Measurements from ENCODE around the gene CXXC1. TPM values are rescaled to one million over a fixed set of nuclear protein-coding genes. Genes with fewer than 3 reads are reported as not detected.

CXXC1 gene
- total and polyA plus RNA-seq, 12 donors, result 22.1 to 66.6 (median 26.7) TPM

- peaks cover 12 to 41% (median 28%) of the 10 kb centered on the region in 9 donors for H3K4me1 ChIP-seq
- intact Hi-C loops (cut with DNase I), result loop anchor here in 4 of 10 donors (10.0 kb wide), 2 partner anchors 93 to 763 kb away; partner anchors contain the start of gene SKA1 (in 3 of the 4)
- DNase-seq (peak; percentile 97), ATAC-seq (peak; percentile 95 to 97 (median 97))
- TF ChIP-seq CTCF (IDR thresholded peaks at IDR 0.05), result peak in 7 of 9 donors; percentile 35 to 57 (median 44)
- H3K27me3 ChIP-seq, result no peaks in the 10 kb centered on the region
- H3K27ac ChIP-seq, result peak within 1 kb of the TSS; percentile 73 to 98 (median 90)
- H3K36me3 ChIP-seq, result peaks cover 0 to 73% (median 18%) of the 10 kb centered on the region in 9 donors
- WGBS, 2 donors, result 0% methylated on average over 57 to 63 of the region's 63 CpGs
- H3K9me3 ChIP-seq, result no peaks in the 10 kb centered on the region
- peak within 1 kb of the TSS; percentile 75 to 98 (median 90) for H3K4me3 ChIP-seq
Observed at GRCh38 chr18:50281295-50281971, 6.1 kb downstream of the CXXC1 start, which contains the start of gene MBD1. Gene MBD1, minus strand, starts transcription at chr18:50281523. Its CDS starts 1,531 bp downstream, at chr18:50279992.

DNA sequence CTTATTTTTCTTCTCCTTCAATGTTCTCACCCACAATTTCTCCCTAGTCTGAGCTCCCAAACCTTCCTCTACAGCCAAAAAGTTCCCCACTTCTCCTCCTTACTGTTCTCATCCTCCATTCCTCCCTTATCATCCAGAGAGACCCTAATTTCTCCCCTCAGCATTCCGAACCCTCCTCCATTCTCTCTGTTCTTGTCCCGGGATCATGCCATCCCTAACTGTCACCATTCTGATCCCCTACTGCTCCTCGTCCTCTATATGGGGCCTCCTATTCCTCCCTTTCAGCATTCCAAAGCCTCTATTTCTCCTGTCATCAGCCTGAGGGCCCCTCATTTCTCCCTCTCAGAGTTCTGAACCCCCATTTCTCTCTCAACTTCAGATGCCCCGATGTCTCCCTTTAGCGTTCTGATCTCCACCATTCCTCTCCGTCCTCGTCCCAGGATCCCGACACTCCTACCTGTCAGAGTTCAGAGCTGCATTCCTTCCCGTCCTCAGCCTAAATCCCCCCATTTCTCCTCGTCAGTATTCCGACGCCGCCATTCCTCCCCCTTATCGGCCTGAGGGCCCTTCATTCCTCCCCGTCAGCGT is 6.7 kb downstream of the CXXC1 start:
- Histone ChIP-seq H3K9me3 (no peaks in the 10 kb centered on the region), H3K27ac (peak overlapping the region; percentile 73 to 98 (median 90)), H3K27me3 (no peaks in the 10 kb centered on the region), H3K4me1 (peaks cover 12 to 37% (median 28%) of the 10 kb centered on the region in 9 donors), H3K4me3 (peak overlapping the region; percentile 75 to 98 (median 90)), H3K36me3 (peaks cover 0 to 77% (median 20%) of the 10 kb centered on the region in 9 donors)
- TF ChIP-seq CTCF (IDR thresholded peaks at IDR 0.05), result no peak
- intact Hi-C loops (cut with DNase I), result loop anchor here in 4 of 10 donors (10.0 kb wide), 2 partner anchors 94 to 764 kb away; partner anchors contain the start of gene SKA1 (in 3 of the 4)
- no peak for DNase-seq
- ATAC-seq, result no peak
- WGBS, 2 donors, result 1 to 2% methylated on average over 16 of the region's 16 CpGs

DNA sequence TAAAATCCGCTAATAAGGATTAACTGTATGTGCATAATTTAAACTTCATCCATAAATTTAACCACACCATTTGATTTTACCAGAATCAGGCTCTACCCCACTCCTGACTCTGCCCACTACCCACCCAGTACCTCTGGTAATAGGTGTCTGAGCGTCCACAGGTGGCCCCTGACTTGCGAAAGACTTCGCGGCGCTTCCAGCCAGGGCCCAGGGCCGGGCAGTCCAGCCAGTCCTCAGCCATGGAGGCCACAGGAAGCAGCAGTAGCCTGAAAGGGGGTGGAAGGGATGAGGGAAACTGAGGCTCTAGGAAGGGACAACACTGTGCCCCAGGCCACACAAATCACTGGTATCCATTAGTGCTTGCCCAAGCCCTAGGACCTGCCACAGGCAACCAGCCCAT is 7.7 kb downstream of the CXXC1 start:
- no peaks in the 10 kb centered on the region for H3K9me3 ChIP-seq
- H3K27me3 ChIP-seq, result no peaks in the 10 kb centered on the region
- H3K4me1 ChIP-seq, result peaks cover 12 to 37% (median 28%) of the 10 kb centered on the region in 9 donors
- peaks cover 0 to 77% (median 27%) of the 10 kb centered on the region in 9 donors for H3K36me3 ChIP-seq
- WGBS, 2 donors, result 94 to 95% methylated on average over 7 of the region's 7 CpGs
- peak overlapping the region in 2 of 10 donors; percentile 93 to 98 for H3K4me3 ChIP-seq
- intact Hi-C loops (cut with DNase I), result loop anchor here in 4 of 10 donors (10.0 kb wide), 2 partner anchors 95 to 765 kb away; partner anchors contain the start of gene SKA1 (in 3 of the 4)
- no peak overlapping the region for H3K27ac ChIP-seq
- DNase-seq (no peak), ATAC-seq (no peak)
- no peak for TF ChIP-seq CTCF (IDR thresholded peaks at IDR 0.05)

- Histone ChIP-seq H3K4me1 (peaks cover 12 to 37% (median 28%) of the 10 kb centered on the region in 9 donors), H3K27me3 (no peaks in the 10 kb centered on the region), H3K9me3 (no peaks in the 10 kb centered on the region), H3K36me3 (peaks cover 7 to 77% (median 45%) of the 10 kb centered on the region in 9 donors), H3K4me3 (no peak overlapping the region), H3K27ac (no peak overlapping the region)
- 83 to 84% methylated on average over 6 of the region's 6 CpGs for WGBS, 2 donors
- intact Hi-C loops (cut with DNase I), result no loop called here
- ATAC-seq, result no peak
- DNase-seq, result no peak
- TF ChIP-seq CTCF (IDR thresholded peaks at IDR 0.05), result no peak
Observed at GRCh38 chr18:50277942-50278341, 9.6 kb downstream of the CXXC1 start.
